Measurements from ENCODE around the gene CAMKMT.

GRCh38 chr2:44559108-44559507 lies 197.4 kb downstream of the CAMKMT start:
- TF ChIP-seq EZH2 (IDR thresholded peaks at IDR 0.05; ENCODE audit: borderline replicate concordance, low read depth, low read length, poor library complexity, severe bottlenecking), result no peak
- TF ChIP-seq CTCF (conservative IDR thresholded peaks at IDR 0.05; ENCODE audit: low read depth, low read length), result no peak
